ENCODE results near the gene FTCD. TPM values are rescaled to one million over a fixed set of nuclear protein-coding genes. Genes with fewer than 3 reads are reported as not detected.

FTCD gene
- total and polyA plus RNA-seq, 10 of the 15 experiments (the other 5 are each of a cell fraction or from before 2014, with no cell fraction given), result 0.27 to 0.28 TPM; not detected in 8

DNA sequence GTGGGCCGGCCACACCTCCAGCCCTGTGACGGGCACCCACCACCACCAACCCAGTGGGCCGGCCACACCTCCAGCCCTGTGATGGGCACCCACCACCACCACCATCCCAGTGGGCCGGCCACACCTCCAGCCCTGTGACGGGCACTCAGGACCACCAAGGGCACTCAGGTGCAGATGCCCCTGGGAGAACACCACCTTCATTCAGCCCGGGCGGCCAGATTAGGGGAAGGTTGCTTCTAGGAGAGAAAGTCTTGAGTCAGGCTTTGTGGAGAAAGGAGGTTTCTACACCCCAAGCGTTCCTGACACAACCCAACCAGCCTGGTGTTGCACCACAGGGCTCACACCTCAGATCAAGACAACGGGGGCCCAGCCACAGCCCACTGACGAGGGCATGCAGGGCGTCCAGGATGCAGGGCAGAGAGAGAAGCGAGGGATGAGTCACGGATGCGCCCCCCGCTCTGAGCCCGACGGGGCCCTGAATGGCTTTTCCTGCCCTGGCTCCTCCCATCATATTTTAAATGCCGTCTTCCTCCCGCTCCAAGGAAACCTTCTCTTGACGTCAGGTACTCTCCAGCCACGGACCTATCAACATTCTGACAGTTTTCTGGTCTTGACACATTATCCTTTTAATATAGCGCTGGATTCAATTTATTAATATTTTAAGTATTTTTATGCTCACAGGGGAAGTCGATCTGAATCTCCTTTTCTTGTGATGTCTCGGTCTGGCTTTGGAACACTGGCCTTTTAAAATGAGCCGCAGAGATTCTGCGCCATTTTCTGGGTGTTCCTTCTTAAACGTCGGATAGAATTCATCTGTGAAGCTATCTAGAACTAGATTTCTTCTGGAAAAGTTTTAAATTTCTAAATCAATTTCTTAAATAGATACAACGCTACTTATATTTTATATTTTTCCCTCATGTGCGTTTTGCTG lies 29.5 kb upstream of the FTCD start (continued):
- TF ChIP-seq SREBF2 (IDR thresholded peaks at IDR 0.05; ENCODE audit: low read length) (no peak), HDGF (IDR thresholded peaks at IDR 0.05) (no peak), SIX5 (IDR thresholded peaks at IDR 0.05; ENCODE audit: low read depth, low read length, severe bottlenecking) (no peak), ZNF217 (IDR thresholded peaks at IDR 0.05) (no peak), NBN (IDR thresholded peaks at IDR 0.05) (no peak), TARDBP (IDR thresholded peaks at IDR 0.05; ENCODE audit: borderline replicate concordance) (no peak), MTA3 (IDR thresholded peaks at IDR 0.05; ENCODE audit: borderline replicate concordance, low read length) (no peak), HCFC1 (IDR thresholded peaks at IDR 0.05; ENCODE audit: low read length) (no peak), TCF7 (IDR thresholded peaks at IDR 0.05; ENCODE audit: borderline replicate concordance) (no peak), ZNF622 (IDR thresholded peaks at IDR 0.05) (no peak), RBBP5 (conservative IDR thresholded peaks at IDR 0.05) (no peak), MLLT1 (IDR thresholded peaks at IDR 0.05) (0 out of 2 replicates have a peak, but pooled peaks have one; percentile 17), SUZ12 (IDR thresholded peaks at IDR 0.05; ENCODE audit: unreplicated experiment) (no peak), MAX (IDR thresholded peaks at IDR 0.05; ENCODE audit: low read depth, low read length) (no peak)
- TF ChIP-seq, protein P1, sequence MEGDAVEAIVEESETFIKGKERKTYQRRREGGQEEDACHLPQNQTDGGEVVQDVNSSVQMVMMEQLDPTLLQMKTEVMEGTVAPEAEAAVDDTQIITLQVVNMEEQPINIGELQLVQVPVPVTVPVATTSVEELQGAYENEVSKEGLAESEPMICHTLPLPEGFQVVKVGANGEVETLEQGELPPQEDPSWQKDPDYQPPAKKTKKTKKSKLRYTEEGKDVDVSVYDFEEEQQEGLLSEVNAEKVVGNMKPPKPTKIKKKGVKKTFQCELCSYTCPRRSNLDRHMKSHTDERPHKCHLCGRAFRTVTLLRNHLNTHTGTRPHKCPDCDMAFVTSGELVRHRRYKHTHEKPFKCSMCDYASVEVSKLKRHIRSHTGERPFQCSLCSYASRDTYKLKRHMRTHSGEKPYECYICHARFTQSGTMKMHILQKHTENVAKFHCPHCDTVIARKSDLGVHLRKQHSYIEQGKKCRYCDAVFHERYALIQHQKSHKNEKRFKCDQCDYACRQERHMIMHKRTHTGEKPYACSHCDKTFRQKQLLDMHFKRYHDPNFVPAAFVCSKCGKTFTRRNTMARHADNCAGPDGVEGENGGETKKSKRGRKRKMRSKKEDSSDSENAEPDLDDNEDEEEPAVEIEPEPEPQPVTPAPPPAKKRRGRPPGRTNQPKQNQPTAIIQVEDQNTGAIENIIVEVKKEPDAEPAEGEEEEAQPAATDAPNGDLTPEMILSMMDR (IDR thresholded peaks at IDR 0.05 in 2 of 3, conservative IDR thresholded peaks at IDR 0.05 in 1 of 3; ENCODE audit: control insufficient read depth in 2 of 3, extremely low read depth in 1 of 3, insufficient read depth in 1 of 3, low read depth in 3 of 3, low read length in 3 of 3), result no peak
- TF ChIP-seq, protein P2, sequence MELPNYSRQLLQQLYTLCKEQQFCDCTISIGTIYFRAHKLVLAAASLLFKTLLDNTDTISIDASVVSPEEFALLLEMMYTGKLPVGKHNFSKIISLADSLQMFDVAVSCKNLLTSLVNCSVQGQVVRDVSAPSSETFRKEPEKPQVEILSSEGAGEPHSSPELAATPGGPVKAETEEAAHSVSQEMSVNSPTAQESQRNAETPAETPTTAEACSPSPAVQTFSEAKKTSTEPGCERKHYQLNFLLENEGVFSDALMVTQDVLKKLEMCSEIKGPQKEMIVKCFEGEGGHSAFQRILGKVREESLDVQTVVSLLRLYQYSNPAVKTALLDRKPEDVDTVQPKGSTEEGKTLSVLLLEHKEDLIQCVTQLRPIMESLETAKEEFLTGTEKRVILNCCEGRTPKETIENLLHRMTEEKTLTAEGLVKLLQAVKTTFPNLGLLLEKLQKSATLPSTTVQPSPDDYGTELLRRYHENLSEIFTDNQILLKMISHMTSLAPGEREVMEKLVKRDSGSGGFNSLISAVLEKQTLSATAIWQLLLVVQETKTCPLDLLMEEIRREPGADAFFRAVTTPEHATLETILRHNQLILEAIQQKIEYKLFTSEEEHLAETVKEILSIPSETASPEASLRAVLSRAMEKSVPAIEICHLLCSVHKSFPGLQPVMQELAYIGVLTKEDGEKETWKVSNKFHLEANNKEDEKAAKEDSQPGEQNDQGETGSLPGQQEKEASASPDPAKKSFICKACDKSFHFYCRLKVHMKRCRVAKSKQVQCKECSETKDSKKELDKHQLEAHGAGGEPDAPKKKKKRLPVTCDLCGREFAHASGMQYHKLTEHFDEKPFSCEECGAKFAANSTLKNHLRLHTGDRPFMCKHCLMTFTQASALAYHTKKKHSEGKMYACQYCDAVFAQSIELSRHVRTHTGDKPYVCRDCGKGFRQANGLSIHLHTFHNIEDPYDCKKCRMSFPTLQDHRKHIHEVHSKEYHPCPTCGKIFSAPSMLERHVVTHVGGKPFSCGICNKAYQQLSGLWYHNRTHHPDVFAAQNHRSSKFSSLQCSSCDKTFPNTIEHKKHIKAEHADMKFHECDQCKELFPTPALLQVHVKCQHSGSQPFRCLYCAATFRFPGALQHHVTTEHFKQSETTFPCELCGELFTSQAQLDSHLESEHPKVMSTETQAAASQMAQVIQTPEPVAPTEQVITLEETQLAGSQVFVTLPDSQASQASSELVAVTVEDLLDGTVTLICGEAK (IDR thresholded peaks at IDR 0.05; ENCODE audit: borderline replicate concordance), result no peak
- TF ChIP-seq, protein P3, sequence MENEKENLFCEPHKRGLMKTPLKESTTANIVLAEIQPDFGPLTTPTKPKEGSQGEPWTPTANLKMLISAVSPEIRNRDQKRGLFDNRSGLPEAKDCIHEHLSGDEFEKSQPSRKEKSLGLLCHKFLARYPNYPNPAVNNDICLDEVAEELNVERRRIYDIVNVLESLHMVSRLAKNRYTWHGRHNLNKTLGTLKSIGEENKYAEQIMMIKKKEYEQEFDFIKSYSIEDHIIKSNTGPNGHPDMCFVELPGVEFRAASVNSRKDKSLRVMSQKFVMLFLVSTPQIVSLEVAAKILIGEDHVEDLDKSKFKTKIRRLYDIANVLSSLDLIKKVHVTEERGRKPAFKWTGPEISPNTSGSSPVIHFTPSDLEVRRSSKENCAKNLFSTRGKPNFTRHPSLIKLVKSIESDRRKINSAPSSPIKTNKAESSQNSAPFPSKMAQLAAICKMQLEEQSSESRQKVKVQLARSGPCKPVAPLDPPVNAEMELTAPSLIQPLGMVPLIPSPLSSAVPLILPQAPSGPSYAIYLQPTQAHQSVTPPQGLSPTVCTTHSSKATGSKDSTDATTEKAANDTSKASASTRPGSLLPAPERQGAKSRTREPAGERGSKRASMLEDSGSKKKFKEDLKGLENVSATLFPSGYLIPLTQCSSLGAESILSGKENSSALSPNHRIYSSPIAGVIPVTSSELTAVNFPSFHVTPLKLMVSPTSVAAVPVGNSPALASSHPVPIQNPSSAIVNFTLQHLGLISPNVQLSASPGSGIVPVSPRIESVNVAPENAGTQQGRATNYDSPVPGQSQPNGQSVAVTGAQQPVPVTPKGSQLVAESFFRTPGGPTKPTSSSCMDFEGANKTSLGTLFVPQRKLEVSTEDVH (IDR thresholded peaks at IDR 0.05; ENCODE audit: low read depth, partially characterized antibody), result peak; percentile 12
- TF ChIP-seq, protein P4, sequence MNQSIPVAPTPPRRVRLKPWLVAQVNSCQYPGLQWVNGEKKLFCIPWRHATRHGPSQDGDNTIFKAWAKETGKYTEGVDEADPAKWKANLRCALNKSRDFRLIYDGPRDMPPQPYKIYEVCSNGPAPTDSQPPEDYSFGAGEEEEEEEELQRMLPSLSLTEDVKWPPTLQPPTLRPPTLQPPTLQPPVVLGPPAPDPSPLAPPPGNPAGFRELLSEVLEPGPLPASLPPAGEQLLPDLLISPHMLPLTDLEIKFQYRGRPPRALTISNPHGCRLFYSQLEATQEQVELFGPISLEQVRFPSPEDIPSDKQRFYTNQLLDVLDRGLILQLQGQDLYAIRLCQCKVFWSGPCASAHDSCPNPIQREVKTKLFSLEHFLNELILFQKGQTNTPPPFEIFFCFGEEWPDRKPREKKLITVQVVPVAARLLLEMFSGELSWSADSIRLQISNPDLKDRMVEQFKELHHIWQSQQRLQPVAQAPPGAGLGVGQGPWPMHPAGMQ (IDR thresholded peaks at IDR 0.05; ENCODE audit: borderline replicate concordance), result no peak

Measured in GM12878 (cell line).